HG03442 (cell line): Measurements from ENCODE around the gene SLC25A46.
"Not testable (repeated sequence)": the region's sequence is repeated elsewhere in the genome, so short reads cannot be mapped to it uniquely, and the experiment has no call there.

ENCODE experiments used
- ATAC-seq: cut with Tn5 transposase; IDR thresholded peaks from one replicate; pipeline ENCODE4 v1.9.1; 2021; ENCODE audit warnings: mild to moderate bottlenecking, moderate library complexity; ENCODE audit not compliant: unreplicated experiment

Gene SLC25A46

GRCh38 chr5:110754181-110754580, 15.4 kb downstream of the SLC25A46 start:
- no peak for ATAC-seq

GRCh38 chr5:110757118-110757729, 18.4 kb downstream of the SLC25A46 start:
- ATAC-seq: no peak

GRCh38 chr5:110760158-110760557, 21.4 kb downstream of the SLC25A46 start:
- no peak for ATAC-seq

- no peak for ATAC-seq
These were observed 29.5 kb downstream of the SLC25A46 start for GRCh38 chr5:110768138-110768860.

GRCh38 chr5:110769000-110769681, 30.3 kb downstream of the SLC25A46 start:
- ATAC-seq: no peak

GRCh38 chr5:110770286-110770685, 31.5 kb downstream of the SLC25A46 start:
- no peak for ATAC-seq

GRCh38 chr5:110784901-110785300, 46.1 kb downstream of the SLC25A46 start:
- ATAC-seq: no peak

GRCh38 chr5:110785356-110785755, 46.5 kb downstream of the SLC25A46 start:
- no peak for ATAC-seq

- ATAC-seq: not testable (repeated sequence)
These were observed 49.2 kb downstream of the SLC25A46 start for GRCh38 chr5:110788006-110788405.

GRCh38 chr5:110790673-110791072, 51.9 kb downstream of the SLC25A46 start:
- ATAC-seq: no peak

- no peak for ATAC-seq
These were observed 64.2 kb downstream of the SLC25A46 start for GRCh38 chr5:110802998-110803397.

GRCh38 chr5:110803467-110804326, 64.9 kb downstream of the SLC25A46 start:
- no peak for ATAC-seq

- no peak for ATAC-seq
These were observed 68.4 kb downstream of the SLC25A46 start for GRCh38 chr5:110807169-110807568.

GRCh38 chr5:110809006-110809405, 70.2 kb downstream of the SLC25A46 start:
- no peak for ATAC-seq
